Measurements from ENCODE around the gene LYZL4. TPM values are rescaled to one million over a fixed set of nuclear protein-coding genes. Genes with fewer than 3 reads are reported as not detected.

LYZL4 gene
- total RNA-seq, 4 donors from 2014 or later = not detected

- intact Hi-C loops (cut with DNase I) = no loop called here
- Histone ChIP-seq H3K27ac (no peak overlapping the region), H3K27me3 (peaks cover 0 to 18% (median 0%) of the 10 kb centered on the region in 4 donors), H3K4me1 (peaks cover 0 to 19% (median 8%) of the 10 kb centered on the region in 3 donors), H3K9me3 (no peaks in the 10 kb centered on the region), H3K4me3 (no peak overlapping the region), H3K36me3 (no peaks in the 10 kb centered on the region)
- 50 to 60% methylated on average over 2 of the region's 3 CpGs for WGBS, 2 donors
- no peak for DNase-seq
- TF ChIP-seq POLR2A (IDR thresholded peaks at IDR 0.05) = no peak
- TF ChIP-seq, protein P1, sequence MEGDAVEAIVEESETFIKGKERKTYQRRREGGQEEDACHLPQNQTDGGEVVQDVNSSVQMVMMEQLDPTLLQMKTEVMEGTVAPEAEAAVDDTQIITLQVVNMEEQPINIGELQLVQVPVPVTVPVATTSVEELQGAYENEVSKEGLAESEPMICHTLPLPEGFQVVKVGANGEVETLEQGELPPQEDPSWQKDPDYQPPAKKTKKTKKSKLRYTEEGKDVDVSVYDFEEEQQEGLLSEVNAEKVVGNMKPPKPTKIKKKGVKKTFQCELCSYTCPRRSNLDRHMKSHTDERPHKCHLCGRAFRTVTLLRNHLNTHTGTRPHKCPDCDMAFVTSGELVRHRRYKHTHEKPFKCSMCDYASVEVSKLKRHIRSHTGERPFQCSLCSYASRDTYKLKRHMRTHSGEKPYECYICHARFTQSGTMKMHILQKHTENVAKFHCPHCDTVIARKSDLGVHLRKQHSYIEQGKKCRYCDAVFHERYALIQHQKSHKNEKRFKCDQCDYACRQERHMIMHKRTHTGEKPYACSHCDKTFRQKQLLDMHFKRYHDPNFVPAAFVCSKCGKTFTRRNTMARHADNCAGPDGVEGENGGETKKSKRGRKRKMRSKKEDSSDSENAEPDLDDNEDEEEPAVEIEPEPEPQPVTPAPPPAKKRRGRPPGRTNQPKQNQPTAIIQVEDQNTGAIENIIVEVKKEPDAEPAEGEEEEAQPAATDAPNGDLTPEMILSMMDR (IDR thresholded peaks at IDR 0.05) = no peak
Observed at GRCh38 chr3:42371776-42372175, 38.6 kb downstream of the LYZL4 start.

GRCh38 chr3:42369832-42370231 lies 40.6 kb downstream of the LYZL4 start:
- intact Hi-C loops (cut with DNase I) = no loop called here
- Histone ChIP-seq H3K4me3 (no peak overlapping the region), H3K27me3 (peaks cover 0 to 18% (median 0%) of the 10 kb centered on the region in 4 donors), H3K4me1 (peaks cover 0 to 9% (median 8%) of the 10 kb centered on the region in 3 donors), H3K27ac (no peak overlapping the region), H3K9me3 (peaks cover 0 to 5% (median 3%) of the 10 kb centered on the region in 3 donors), H3K36me3 (no peaks in the 10 kb centered on the region)
- DNase-seq = no peak
- WGBS, 2 donors = 48 to 71% methylated on average over 1 to 3 of the region's 4 CpGs
- no peak for TF ChIP-seq POLR2A (IDR thresholded peaks at IDR 0.05)
- TF ChIP-seq, protein P1 (IDR thresholded peaks at IDR 0.05) = no peak

GRCh38 chr3:42369304-42369703 lies 41.1 kb downstream of the LYZL4 start:
- peaks cover 0 to 6% (median 5%) of the 10 kb centered on the region in 3 donors for H3K9me3 ChIP-seq
- H3K27me3 ChIP-seq = peaks cover 0 to 18% (median 0%) of the 10 kb centered on the region in 4 donors
- H3K36me3 ChIP-seq = no peaks in the 10 kb centered on the region
- no peak for DNase-seq
- 5 to 40% methylated on average over 1 to 4 of the region's 4 CpGs for WGBS, 2 donors
- TF ChIP-seq POLR2A (IDR thresholded peaks at IDR 0.05) = no peak
- TF ChIP-seq, protein P1 (IDR thresholded peaks at IDR 0.05) = no peak
- intact Hi-C loops (cut with DNase I) = no loop called here
- H3K4me3 ChIP-seq = no peak overlapping the region
- no peak overlapping the region for H3K27ac ChIP-seq
- H3K4me1 ChIP-seq = peaks cover 0 to 9% (median 8%) of the 10 kb centered on the region in 3 donors

DNA sequence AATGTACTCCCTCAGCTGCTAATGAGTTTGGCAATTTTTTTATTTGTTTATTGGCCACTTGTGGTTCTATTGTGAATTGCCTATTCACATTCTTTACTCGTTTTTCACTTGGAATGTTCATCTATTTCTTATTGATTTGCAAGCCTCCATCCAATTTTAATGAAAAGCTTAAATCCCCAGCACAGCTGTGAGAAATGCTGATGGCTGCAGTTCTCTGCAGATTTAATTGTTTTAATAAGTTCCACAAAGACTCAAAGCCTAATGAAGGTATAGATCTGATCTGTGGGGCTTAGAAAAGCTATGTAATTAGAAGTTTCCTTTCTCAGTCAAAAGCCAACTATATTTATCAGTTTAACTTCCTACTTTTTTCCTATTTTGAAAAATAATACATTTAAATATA lies 41.5 kb downstream of the LYZL4 start:
- 5 to 9% methylated on average over 1 of the region's 1 CpG for WGBS, 2 donors
- no peak for DNase-seq
- peaks cover 0 to 6% (median 5%) of the 10 kb centered on the region in 3 donors for H3K9me3 ChIP-seq
- H3K4me3 ChIP-seq = no peak overlapping the region
- H3K36me3 ChIP-seq = no peaks in the 10 kb centered on the region
- peaks cover 0 to 9% (median 8%) of the 10 kb centered on the region in 3 donors for H3K4me1 ChIP-seq
- no peak overlapping the region for H3K27ac ChIP-seq
- peaks cover 0 to 18% (median 0%) of the 10 kb centered on the region in 4 donors for H3K27me3 ChIP-seq
- intact Hi-C loops (cut with DNase I) = no loop called here
- TF ChIP-seq, protein P1 (IDR thresholded peaks at IDR 0.05) = no peak

- 74 to 76% methylated on average over 4 of the region's 4 CpGs for WGBS, 2 donors
- no peak overlapping the region for H3K4me3 ChIP-seq
- peaks cover 0 to 6% (median 5%) of the 10 kb centered on the region in 3 donors for H3K9me3 ChIP-seq
- no peak overlapping the region for H3K27ac ChIP-seq
- intact Hi-C loops (cut with DNase I) = no loop called here
- no peak for DNase-seq
- TF ChIP-seq POLR2A (IDR thresholded peaks at IDR 0.05) = no peak
- H3K27me3 ChIP-seq = peaks cover 0 to 13% (median 0%) of the 10 kb centered on the region in 4 donors
- H3K4me1 ChIP-seq = peaks cover 0 to 9% (median 8%) of the 10 kb centered on the region in 3 donors
- H3K36me3 ChIP-seq = no peaks in the 10 kb centered on the region
Observed at GRCh38 chr3:42367903-42368302, 42.5 kb downstream of the LYZL4 start.

GRCh38 chr3:42366550-42366949 lies 43.9 kb downstream of the LYZL4 start:
- 62 to 64% methylated on average over 3 of the region's 3 CpGs for WGBS, 2 donors
- TF ChIP-seq, protein P1 (IDR thresholded peaks at IDR 0.05) = no peak
- TF ChIP-seq POLR2A (IDR thresholded peaks at IDR 0.05) = no peak
- H3K27ac ChIP-seq = no peak overlapping the region
- H3K36me3 ChIP-seq = no peaks in the 10 kb centered on the region
- H3K27me3 ChIP-seq = no peaks in the 10 kb centered on the region
- peaks cover 0 to 6% (median 5%) of the 10 kb centered on the region in 3 donors for H3K9me3 ChIP-seq
- peaks cover 0 to 9% (median 8%) of the 10 kb centered on the region in 3 donors for H3K4me1 ChIP-seq
- H3K4me3 ChIP-seq = no peak overlapping the region
- DNase-seq = no peak
- intact Hi-C loops (cut with DNase I) = no loop called here
